Liver (tissue), 9 donors: Measurements from ENCODE around the gene SEPTIN14. TPM values are rescaled to one million over a fixed set of nuclear protein-coding genes. Genes with fewer than 3 reads are reported as not detected.

ENCODE experiments used
- DNase-seq: peaks from one replicate; pipeline ENCODE4 v3.0.0-alpha.2; 2017; ENCODE audit warnings: low spot score
- H3K27ac ChIP-seq, 2 donors: one replicate each; pipeline ENCODE4 v1.7.0; 2013; ENCODE audit warnings: inconsistent platforms in 2 of 2, low read length in 2 of 2, control low read depth in 1 of 2, low read depth in 1 of 2, mild to moderate bottlenecking in 1 of 2
- H3K27me3 ChIP-seq, 4 donors: one replicate each; pipeline versions ENCODE4 v1.6.1 to v1.7.0; 2013; ENCODE audit warnings: low read length in 3 of 4, inconsistent platforms in 1 of 4, mild to moderate bottlenecking in 1 of 4, moderate library complexity in 1 of 4; ENCODE audit not compliant: control insufficient read depth in 4 of 4, insufficient read depth in 4 of 4
- H3K36me3 ChIP-seq, 4 donors: one replicate each; pipeline versions ENCODE4 v1.6.1 to v1.7.0; 2013; ENCODE audit warnings: low read length in 3 of 4, mild to moderate bottlenecking in 3 of 4, low read depth in 1 of 4, moderate library complexity in 1 of 4; ENCODE audit not compliant: control insufficient read depth in 4 of 4, insufficient read depth in 3 of 4
- H3K4me1 ChIP-seq, 4 donors: one replicate each; pipeline versions ENCODE4 v1.6.1 to v1.7.0; 2013; ENCODE audit warnings: low read length in 3 of 4, mild to moderate bottlenecking in 3 of 4, moderate library complexity in 1 of 4; ENCODE audit not compliant: control insufficient read depth in 4 of 4, insufficient read depth in 4 of 4
- H3K4me3 ChIP-seq, 3 donors: one replicate each; pipeline versions ENCODE4 v1.6.1 to v1.7.0; 2013; ENCODE audit warnings: low read length in 3 of 3, control low read depth in 1 of 3, low read depth in 1 of 3, mild to moderate bottlenecking in 1 of 3
- H3K9ac ChIP-seq, 2 donors: one replicate each; pipeline ENCODE4 v1.7.0; 2013; ENCODE audit warnings: low read length in 2 of 2, mild to moderate bottlenecking in 2 of 2, moderate library complexity in 2 of 2, control low read depth in 1 of 2, low read depth in 1 of 2
- H3K9me3 ChIP-seq, 4 donors: one replicate each; pipeline versions ENCODE4 v1.6.1 to v1.7.0; 2013; ENCODE audit warnings: low read length in 3 of 4; ENCODE audit not compliant: control insufficient read depth in 4 of 4
- CTCF ChIP-seq: fragments of 150-350 bp; IDR thresholded peaks from 2 replicates; pipeline ENCODE4 v1.5.1; 2017; ENCODE audit warnings: improper control_type of control experiment, low read depth, low read length; ENCODE audit not compliant: missing input control
- EGR1 ChIP-seq, 2 donors: IDR thresholded peaks; 2 replicates each; pipeline ENCODE4 v1.6.1; 2016 to 2018; ENCODE audit warnings: antibody characterized with exemption in 2 of 2, low read depth in 2 of 2
- FOXA1 ChIP-seq: IDR thresholded peaks from 2 replicates; pipeline ENCODE4 v1.6.1; 2016; ENCODE audit warnings: antibody characterized with exemption
- FOXA2 ChIP-seq: IDR thresholded peaks from 2 replicates; pipeline ENCODE4 v1.6.1; 2016; ENCODE audit warnings: antibody characterized with exemption
- GABPA ChIP-seq, 2 donors: IDR thresholded peaks in 1 of 2; conservative IDR thresholded peaks in 1 of 2; 2 replicates each; pipeline ENCODE4 v1.6.1; 2016; ENCODE audit warnings: antibody characterized with exemption in 2 of 2, mild to moderate bottlenecking in 1 of 2, moderate library complexity in 1 of 2
- HNF4A ChIP-seq, 2 donors: conservative IDR thresholded peaks; 2 replicates each; pipeline ENCODE4 v1.6.1; 2016; ENCODE audit warnings: antibody characterized with exemption in 2 of 2, mild to moderate bottlenecking in 2 of 2
- HNF4G ChIP-seq: IDR thresholded peaks from 2 replicates; pipeline ENCODE4 v1.6.1; 2016; ENCODE audit warnings: antibody characterized with exemption
- JUND ChIP-seq, 2 donors: IDR thresholded peaks; 2 replicates each; pipeline ENCODE4 v1.6.1; 2016; ENCODE audit warnings: antibody characterized with exemption in 2 of 2
- MAX ChIP-seq: IDR thresholded peaks from 2 replicates; pipeline ENCODE4 v1.6.1; 2016; ENCODE audit warnings: antibody characterized with exemption
- NR2F2 ChIP-seq: IDR thresholded peaks from 2 replicates; pipeline ENCODE4 v1.6.1; 2016; ENCODE audit warnings: antibody characterized with exemption
- RAD21 ChIP-seq, 2 donors: IDR thresholded peaks; 2 replicates each; pipeline ENCODE4 v1.6.1; 2016; ENCODE audit warnings: antibody characterized with exemption in 2 of 2, mild to moderate bottlenecking in 2 of 2
- REST ChIP-seq: IDR thresholded peaks from 2 replicates; pipeline ENCODE4 v1.6.1; 2016; ENCODE audit warnings: antibody characterized with exemption, mild to moderate bottlenecking
- RXRA ChIP-seq, 2 donors: IDR thresholded peaks; 2 replicates each; pipeline ENCODE4 v1.6.1; 2017 to 2018; ENCODE audit warnings: antibody characterized with exemption in 2 of 2, mild to moderate bottlenecking in 1 of 2
- SP1 ChIP-seq: IDR thresholded peaks from 2 replicates; pipeline ENCODE4 v1.6.1; 2018; ENCODE audit warnings: antibody characterized with exemption, mild to moderate bottlenecking
- TAF1 ChIP-seq: conservative IDR thresholded peaks from 2 replicates; pipeline ENCODE4 v1.6.1; 2016; ENCODE audit warnings: antibody characterized with exemption, mild to moderate bottlenecking
- YY1 ChIP-seq: IDR thresholded peaks from 2 replicates; pipeline ENCODE4 v1.6.1; 2016; ENCODE audit warnings: antibody characterized with exemption, mild to moderate bottlenecking
- WGBS: extraction: QIAGEN DNeasy Blood & Tissue Kit; methylation state at CpG from one replicate; pipeline ENCODE4 v1.1.7; 2013; 5-methylcytosine and 5-hydroxymethylcytosine counted together
- polyA plus RNA-seq, 2 donors: library from polyadenylated mRNA; stranded (reverse) in 1 of 2; unstranded in 1 of 2; fragments of 200-250 nt in 1 of 2; fragments of >200 nt in 1 of 2; fragmentation: Nextera tagmentation in 1 of 2; extraction: Ambion mirVana in 1 of 2; gene quantifications; one replicate each; pipeline versions ENCODE4 v1.2.1 to v1.2.3, GENCODE V29; 2013 to 2015
- total RNA-seq, 2 donors: library from RNA; depleted of rRNA; stranded (reverse); fragments of >200 nt; gene quantifications; one replicate each; pipeline ENCODE4 v1.2.3, GENCODE V29; 2014
- donor health status: healthy.
- donor health status: healthy.
- donor health status: healthy.
- donor health status: healthy.
- donor health status: healthy.

The SEPTIN14 gene
- total and polyA plus RNA-seq, 4 donors, result not detected

- TF ChIP-seq MAX, result no peak
Observed at GRCh38 chr7:55794527-55794926, 68.0 kb downstream of the SEPTIN14 start (continued).

- Histone ChIP-seq H3K4me3 (no peak overlapping the region), H3K9ac (no peak overlapping the region), H3K9me3 (peaks cover 0 to 9% (median 0%) of the 10 kb centered on the region in 4 donors), H3K27me3 (no peaks in the 10 kb centered on the region), H3K4me1 (no peaks in the 10 kb centered on the region), H3K27ac (no peak overlapping the region), H3K36me3 (no peaks in the 10 kb centered on the region)
- no peak for DNase-seq
- TF ChIP-seq FOXA1, result no peak
- no peak for TF ChIP-seq YY1
- no peak for TF ChIP-seq REST
- no peak for TF ChIP-seq SP1
- TF ChIP-seq HNF4G, result no peak
- no peak for TF ChIP-seq FOXA2
- no peak for TF ChIP-seq RXRA (IDR thresholded peaks at IDR 0.05)
- no peak for TF ChIP-seq HNF4A (conservative IDR thresholded peaks at IDR 0.05)
- TF ChIP-seq EGR1 (IDR thresholded peaks at IDR 0.05; ENCODE audit: low read depth in 2 of 2), result no peak
- TF ChIP-seq CTCF, result no peak
- no peak for TF ChIP-seq RAD21 (IDR thresholded peaks at IDR 0.05)
- 83% methylated on average over 5 of the region's 5 CpGs for WGBS
Observed at GRCh38 chr7:55792048-55792447, 70.5 kb downstream of the SEPTIN14 start.

- Histone ChIP-seq H3K9me3 (peaks cover 0 to under 1% (median 0%) of the 10 kb centered on the region in 4 donors), H3K27ac (no peak overlapping the region), H3K4me1 (no peaks in the 10 kb centered on the region), H3K36me3 (no peaks in the 10 kb centered on the region), H3K4me3 (no peak overlapping the region), H3K27me3 (no peaks in the 10 kb centered on the region), H3K9ac (no peak overlapping the region)
- DNase-seq, result no peak
- TF ChIP-seq NR2F2, result no peak
- no peak for TF ChIP-seq REST
- TF ChIP-seq TAF1, result no peak
- no peak for TF ChIP-seq SP1
- no peak for TF ChIP-seq EGR1 (IDR thresholded peaks at IDR 0.05; ENCODE audit: low read depth in 2 of 2)
- no peak for TF ChIP-seq CTCF
- no peak for TF ChIP-seq GABPA (IDR thresholded peaks at IDR 0.05 in 1 of 2, conservative IDR thresholded peaks at IDR 0.05 in 1 of 2)
- TF ChIP-seq JUND (IDR thresholded peaks at IDR 0.05), result no peak
- no peak for TF ChIP-seq HNF4A (conservative IDR thresholded peaks at IDR 0.05)
- TF ChIP-seq MAX, result no peak
- TF ChIP-seq FOXA2, result no peak
- WGBS, result 84% methylated on average over 6 of the region's 6 CpGs
Observed at GRCh38 chr7:55787796-55788195, 74.8 kb downstream of the SEPTIN14 start.
